ENCODE measurements around the gene PDE1A.
A peak's percentile ranks its signal among the peaks of the same experiment; 100 is the strongest.
"Not testable (repeated sequence)": the region's sequence is repeated elsewhere in the genome, so short reads cannot be mapped to it uniquely, and the experiment has no call there.

PDE1A gene

DNA sequence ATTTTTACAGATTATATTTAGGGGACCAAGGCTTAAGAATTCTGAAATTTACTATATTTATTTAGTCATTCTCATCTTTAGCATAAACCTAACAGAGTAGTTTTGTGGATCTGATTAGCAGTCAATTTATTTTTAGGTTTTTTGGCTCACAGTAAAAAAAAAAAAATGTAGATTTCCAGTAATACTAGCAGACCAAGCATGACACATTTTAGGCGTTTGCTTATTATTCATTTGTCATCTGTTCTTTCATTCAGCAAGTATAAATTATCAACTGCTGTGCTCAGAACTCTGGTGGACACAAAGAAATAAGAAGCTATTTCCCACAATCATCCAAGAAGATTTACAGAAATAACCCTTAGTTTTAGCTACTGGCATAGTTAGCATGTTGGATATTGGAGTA lies 20.6 kb downstream of the PDE1A start:
- DNase-seq (ENCODE audit: low spot score): peak; percentile 44

DNA sequence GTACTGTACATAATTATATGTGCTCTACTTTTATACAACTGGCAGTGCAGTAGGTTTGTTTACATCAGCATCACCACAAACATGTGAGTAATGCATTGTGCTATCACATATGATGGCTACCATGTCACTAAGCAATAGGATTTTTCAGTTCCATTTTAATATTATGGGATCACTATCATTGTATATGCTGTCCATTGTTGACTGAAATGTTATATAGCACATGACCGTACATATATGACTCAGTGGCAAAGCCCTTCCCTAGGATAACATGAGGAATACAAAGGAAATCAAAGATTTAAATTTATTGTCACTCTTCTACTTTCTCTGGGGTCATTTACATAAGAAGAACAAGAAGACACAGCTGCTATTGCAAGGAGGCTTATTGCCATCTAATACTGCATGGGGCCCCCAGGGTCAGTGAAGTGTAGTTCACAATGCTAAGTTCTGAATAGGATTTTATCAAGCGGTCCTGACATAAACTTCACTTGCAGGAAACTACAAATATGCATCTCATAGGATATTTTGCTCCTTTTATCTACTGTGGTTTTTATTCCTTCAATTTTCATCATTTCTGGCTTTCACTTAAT lies 21.8 kb downstream of the PDE1A start:
- DNase-seq (ENCODE audit: low spot score): no peak

DNA sequence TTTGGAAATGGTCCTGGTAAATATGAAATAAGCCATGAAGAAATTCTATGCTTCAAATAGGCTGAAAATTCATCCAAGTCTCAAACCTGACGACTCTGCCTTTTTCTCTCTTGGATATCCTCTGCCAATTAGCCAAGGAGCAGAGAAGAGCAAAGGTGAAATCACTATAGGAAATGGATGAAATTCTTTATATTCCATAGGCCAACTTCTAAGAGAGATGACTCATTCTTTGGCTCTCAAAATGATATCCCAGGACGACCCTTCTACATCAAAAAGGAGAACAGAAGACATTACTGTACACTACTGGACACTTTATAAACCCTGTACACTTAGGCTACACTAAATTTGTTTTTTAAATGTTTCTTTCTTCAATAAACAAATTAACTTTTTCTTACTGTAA lies 22.7 kb downstream of the PDE1A start:
- DNase-seq (ENCODE audit: low spot score): peak; percentile 11

DNA sequence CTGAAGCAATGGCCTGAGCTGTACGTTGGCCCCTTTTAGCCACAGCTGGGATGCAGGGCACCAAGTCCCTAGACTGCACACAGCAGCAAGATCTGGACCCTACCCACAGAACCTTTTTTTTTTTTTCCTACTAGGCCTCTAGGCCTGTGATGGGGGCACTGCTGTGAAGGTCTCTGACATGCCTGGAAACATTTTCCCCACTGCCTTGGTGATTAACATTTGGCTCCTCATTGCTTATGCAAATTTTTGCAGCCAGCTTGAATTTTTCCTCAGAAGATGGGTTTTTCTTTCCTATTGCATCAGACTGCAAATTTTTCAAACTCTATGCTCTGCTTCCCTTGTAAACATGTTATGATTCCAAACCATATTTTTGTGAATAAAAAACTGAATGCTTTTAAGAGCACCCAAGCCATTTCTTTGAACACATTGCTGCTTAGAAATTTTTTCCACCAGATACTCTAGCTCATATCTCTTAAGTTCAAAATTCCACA lies 33.5 kb downstream of the PDE1A start:
- no peak for DNase-seq (ENCODE audit: low spot score)

DNA sequence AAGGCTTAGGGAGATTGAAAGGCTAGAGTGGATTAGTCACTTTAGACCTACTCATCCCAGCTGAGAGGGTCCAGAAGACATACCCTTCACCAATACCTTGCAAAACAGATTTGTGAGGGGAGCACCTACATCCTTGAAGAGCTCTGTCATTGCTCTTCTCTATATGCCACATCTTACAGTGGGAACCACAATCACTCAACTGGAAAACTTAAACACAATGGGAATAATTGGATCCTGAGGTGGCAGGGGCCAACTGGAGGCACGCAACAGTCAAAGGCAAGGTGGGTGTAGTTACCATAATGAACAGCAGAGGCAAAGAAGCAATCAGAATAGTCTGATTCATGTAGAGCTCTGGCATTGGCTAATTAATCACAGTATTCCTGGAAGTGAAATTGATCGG lies 35.4 kb downstream of the PDE1A start:
- no peak for DNase-seq (ENCODE audit: low spot score)

DNA sequence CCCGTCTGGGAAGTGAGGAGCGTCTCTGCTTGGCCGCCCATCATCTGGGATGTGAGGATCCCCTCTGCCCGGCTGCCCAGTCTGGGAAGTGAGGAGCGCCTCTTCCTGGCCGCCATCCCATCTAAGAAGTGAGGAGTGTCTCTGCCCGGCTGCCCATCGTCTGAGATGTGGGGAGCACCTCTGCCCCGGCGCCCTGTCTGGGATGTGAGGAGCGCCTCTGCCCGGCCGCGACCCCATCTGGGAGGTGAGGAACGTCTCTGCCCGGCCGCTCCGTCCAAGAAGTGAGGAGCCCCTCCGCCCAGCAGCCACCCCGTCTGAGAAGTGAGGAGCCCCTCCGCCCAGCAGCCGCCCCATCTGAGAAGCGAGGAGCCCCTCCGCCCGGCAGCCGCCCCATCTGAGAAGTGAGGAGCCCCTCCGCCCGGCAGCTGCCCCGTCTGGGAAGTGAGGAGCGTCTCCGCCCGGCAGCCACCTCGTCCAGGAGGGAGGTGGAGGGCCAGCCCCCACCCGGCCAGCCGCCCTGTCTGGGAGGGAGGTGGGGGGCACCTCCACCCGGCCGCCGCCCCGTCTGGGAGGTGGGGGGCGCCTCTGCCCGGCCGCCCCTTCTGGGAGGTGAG lies 40.5 kb downstream of the PDE1A start:
- not testable (repeated sequence) for DNase-seq (ENCODE audit: low spot score)

DNA sequence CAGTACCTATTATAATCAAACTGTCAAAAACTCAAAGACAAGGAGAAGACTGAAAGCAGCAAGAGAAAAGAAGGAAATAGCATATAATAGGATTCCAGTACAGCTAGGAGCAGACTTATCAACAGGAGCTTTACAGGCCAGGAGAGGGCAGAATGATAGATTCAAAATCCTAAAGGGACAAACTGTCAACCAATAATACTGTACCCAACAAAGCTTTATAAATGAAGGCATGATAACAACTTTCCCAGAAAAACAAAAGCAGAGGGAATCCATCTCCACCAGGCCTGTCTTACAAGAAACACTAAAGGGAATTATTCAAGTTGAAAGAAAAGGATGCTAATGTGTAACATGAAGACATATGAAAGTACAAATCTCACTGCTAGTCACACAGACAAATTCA lies 42.0 kb downstream of the PDE1A start:
- no peak for DNase-seq (ENCODE audit: low spot score)

DNA sequence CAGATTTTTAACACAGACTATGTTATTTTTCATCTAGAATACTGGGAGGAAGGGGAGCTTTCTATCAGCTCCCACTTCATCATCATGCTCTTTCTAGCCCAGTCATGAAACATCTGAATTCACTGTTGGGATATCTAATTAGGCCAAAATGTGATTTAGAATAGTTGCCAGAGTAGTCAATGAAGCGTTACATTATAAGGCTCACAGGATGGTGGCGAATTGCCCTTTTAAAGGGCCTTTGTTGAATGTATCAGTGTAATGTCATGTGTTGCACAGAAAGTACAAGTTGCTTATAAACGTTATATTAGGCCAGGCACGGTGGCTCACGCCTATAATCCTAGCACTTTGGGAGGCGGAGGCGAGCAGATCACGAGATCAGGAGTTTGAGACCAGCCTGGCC lies 45.6 kb downstream of the PDE1A start:
- no peak for DNase-seq (ENCODE audit: low spot score)

DNA sequence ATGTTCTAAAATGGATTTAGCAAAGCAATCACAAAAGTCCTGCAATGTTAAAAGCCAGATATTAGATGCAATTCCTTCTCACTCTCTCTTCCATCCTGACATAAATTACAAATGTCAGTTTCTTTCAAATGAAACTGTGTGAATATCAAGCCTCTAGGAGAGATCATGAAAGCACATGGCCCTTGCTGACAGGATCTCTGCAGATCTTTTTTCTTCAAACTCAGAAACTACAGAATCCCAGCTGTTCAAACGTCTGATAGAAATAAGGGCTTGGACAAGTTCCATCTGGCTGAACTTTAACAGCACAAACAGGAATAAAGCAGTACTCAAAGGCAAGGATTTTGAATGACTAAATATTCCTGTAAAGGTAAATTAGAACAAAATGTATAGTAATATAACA lies 47.6 kb downstream of the PDE1A start:
- DNase-seq (ENCODE audit: low spot score): peak; percentile 22

DNA sequence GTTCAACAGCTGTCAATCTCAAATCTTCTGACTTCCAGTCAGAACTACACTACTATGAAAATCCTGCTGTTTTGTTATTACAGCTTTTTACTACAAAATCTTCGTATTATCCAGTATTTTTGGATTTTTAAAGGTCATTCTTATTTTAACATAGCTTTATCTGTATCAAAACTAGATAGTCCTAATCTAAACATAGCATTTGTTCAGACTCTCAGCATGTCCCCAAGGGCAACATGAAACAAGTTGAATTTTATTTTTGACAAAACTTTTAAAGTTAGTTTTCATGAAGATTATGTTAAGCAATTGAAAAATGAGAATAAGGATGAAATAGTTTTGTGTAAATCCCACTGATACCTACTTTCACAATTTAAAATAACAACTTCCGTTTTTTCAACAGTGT lies 48.1 kb downstream of the PDE1A start:
- DNase-seq (ENCODE audit: low spot score): no peak

DNA sequence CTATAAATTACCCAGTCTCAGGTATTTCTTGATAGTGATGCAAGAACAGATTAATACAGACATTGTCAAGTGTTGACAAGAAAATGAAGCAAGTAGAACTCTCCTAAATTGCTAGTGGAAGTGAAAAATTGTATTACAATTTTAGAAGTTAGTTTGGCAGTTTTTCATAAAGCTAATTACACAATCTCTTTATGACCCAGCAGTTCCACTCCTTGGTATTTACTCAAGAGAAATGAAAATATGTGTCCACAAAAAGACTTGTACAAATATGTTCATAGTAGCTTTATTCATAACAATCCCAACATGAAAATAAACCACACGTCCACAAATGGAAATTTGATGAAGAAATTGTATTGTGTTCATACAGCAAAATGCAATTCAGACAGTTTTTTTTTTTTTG lies 49.4 kb downstream of the PDE1A start:
- no peak for DNase-seq (ENCODE audit: low spot score)

DNA sequence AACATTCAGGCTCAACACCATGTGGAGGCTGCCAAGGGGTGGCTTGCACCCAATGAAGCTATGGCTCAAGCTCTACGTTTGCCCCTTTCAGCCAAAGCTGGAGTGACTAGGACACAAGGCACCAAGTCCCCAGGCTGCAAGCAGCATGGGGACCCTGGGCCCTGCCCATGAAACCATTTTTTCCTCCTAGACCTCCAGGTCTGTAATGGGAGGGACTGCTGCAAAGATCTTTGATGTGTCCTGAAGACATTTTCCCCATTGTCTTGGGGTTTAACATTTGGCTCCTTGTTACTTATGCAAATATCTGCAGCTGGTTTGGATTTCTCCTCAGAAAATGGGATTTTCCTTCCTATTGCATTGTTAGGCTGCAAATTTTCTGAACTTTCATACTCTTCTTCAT lies 51.0 kb downstream of the PDE1A start:
- DNase-seq (ENCODE audit: low spot score): no peak

DNA sequence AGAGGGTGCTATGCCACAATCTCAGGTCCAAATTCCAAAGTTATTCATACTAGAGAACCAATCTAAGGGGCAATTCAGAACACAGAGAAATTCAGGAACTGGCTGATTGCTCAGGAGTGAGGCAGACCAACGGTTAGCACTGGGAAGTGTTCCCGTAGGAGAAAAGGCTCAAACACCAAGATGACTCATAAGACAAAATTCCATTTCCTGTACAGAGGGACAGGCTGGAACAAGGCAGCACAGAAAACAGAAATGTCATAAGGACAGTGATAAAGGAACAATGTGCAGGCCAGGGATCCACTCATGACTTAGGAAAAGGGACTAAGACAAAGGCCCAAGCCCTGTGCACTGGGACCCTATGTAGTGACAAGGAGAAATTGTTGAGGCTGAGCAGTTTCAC lies 54.2 kb downstream of the PDE1A start:
- DNase-seq (ENCODE audit: low spot score): peak; percentile 80

DNA sequence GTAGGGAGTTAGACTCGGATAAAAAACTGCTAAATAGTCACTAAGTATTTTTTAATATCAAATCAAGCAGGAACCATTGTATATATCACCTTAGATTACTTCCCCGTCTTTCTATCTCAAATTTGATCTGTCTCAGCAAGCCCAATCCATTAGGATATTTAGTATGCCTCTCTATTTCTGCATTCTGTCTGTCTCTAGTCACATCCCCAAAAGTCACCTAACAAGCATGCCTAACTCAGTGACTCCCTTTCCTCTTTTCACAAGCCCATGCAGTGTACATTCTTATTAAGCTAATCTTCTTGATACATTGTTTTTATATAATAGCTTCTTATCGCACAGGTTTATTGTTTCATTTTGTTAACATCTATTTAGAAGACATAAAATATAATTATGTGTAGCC lies 57.8 kb downstream of the PDE1A start:
- DNase-seq (ENCODE audit: low spot score): no peak

DNA sequence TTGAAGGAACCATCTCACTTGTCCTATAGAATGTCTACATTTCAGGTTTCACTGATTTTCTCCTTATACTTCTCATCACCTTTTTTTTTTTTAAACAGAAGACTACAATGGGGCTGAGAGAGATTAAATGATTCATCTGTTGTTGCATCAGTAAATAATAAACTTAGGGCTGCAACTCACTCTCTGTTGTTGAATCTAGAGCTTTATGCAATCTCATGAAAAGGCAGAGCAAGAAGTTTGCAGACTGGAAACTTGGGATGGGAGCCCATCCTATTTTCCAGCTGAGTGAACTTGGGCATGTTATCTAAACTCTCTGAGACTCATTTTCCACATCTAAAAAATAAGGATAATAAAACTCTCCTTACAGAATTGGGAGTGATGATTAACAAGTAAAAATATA lies 58.4 kb downstream of the PDE1A start:
- DNase-seq (ENCODE audit: low spot score): peak; percentile 53

DNA sequence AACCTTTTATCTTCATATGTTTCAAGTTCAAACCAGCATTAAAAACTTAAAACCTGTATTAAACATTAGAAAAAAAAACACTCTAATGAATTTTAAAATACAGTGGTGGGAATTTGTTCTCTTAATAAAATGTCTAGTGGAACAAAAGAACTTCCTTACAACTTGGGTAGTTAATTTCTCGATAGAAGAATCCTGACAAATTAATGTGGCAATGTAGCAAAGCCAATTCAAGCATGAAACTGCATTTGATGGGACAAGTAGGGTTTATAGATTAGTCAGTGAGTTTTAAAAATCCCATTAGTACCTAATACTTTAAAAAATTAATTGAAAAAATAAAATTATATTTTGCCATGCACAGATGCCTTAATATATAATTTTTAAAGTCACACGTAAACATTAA lies 59.4 kb downstream of the PDE1A start:
- DNase-seq (ENCODE audit: low spot score): no peak

DNA sequence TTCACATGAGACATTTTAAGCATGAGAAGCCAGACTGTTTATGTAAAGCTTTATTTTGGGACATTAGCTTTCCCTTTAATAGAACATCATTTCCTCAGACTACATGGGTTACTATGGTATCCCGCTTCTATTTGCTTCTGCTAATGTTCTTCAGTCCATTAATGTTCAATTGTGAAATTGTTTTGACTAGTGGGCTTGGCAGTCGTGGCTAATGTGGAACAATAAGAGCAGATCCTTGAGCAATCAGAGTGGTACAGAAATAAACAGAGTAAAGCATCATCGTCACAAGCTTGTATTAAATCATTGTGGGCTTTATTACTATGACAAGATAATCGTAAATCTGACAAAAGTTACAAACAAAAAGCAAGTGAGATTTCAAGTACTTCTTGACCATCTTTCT lies 60.2 kb downstream of the PDE1A start:
- peak; percentile 42 for DNase-seq (ENCODE audit: low spot score)

DNA sequence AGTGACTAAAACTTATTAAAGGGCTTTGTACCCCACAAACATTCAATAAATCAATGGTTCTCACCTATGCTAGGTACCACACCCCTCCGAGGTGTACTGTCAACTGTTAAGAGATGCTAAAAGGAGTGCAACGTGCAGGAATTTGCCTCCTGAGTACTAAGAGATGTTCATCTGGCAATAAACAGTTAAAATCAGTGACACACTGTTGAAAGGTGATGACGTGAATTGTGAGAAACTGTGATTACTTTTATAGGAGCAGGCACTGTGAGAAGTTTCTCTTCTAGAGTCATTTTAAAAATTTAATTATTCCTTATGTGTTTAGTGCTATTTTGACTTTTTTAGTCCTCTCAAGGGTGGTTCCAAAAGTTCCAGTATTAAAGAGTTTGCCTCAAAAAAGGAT lies 61.0 kb downstream of the PDE1A start:
- DNase-seq (ENCODE audit: low spot score): no peak

DNA sequence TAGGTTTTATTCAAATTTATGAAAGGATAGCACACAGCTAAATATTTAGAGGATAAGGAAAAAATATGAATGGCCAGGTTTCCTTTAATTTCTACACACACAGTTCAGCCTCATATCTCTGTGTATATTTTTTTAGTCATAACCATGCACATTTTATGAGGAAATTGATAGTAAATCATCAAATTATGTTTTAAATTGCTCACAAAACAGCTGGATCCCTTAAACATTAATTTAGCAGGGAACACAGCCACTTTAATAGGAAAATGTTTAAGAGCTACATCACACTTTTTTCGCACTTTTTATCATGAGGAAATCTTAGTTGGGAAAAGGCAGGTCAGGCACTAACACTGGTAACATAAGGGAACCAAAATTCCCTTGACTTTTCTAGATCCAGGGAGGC lies 65.4 kb downstream of the PDE1A start:
- DNase-seq (ENCODE audit: low spot score): no peak

DNA sequence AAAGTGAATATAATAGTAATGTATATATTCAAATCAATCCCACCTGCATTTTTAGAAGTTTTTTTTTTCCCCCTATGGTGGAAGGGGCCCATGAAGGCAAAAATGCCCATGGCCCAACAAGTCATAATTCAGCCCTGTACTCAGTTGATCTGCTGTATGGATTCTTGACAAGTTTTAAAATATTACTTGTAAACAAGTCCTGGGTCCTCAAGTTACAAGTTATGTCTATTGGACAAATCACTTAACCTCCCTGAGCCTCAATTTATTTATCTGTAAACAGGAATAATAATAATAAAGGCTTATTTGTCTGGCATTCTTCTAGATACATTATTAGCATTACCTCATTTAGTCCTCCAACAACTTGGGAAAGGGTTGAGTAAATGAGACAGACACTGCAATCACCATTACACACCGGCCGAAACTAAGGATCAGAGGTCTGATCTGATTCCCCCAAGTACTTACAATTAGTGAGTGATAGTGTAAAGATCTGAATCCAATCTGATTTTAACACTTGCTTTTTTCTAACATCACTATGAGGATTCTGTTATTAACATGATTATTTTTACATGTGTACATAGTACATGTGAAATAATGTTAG lies 66.1 kb downstream of the PDE1A start:
- DNase-seq (ENCODE audit: low spot score): no peak

DNA sequence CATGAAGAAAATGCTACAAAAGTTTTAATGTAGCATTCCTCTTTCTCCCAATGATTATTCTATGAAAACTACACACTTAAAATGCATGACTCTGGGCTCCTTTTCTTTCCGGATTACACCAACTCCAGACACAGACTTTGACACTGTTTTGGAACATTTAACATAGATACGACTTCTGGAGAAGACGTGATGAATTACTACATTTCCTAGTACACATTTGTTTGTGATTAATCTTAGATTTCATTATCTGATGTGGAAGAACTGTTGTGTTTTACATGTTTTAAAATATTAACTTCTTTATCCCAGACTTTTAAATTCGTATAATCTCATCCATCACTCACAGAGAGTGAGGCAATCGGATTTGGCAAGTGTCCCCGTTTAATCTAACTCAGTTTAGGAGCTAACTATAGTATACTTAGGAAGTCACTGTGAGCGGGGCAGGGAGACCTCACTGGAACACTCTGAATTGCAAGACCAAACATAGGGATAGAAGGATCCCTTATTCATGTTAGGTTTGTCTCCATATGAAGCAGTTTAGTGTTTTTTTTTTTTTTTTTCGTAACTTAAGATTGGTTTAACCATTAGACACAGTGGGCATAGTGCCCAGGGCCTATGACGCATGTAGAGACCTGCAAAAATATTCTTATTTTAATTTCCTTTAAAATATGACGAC lies 66.7 kb downstream of the PDE1A start:
- DNase-seq (ENCODE audit: low spot score): peak; percentile 5

DNA sequence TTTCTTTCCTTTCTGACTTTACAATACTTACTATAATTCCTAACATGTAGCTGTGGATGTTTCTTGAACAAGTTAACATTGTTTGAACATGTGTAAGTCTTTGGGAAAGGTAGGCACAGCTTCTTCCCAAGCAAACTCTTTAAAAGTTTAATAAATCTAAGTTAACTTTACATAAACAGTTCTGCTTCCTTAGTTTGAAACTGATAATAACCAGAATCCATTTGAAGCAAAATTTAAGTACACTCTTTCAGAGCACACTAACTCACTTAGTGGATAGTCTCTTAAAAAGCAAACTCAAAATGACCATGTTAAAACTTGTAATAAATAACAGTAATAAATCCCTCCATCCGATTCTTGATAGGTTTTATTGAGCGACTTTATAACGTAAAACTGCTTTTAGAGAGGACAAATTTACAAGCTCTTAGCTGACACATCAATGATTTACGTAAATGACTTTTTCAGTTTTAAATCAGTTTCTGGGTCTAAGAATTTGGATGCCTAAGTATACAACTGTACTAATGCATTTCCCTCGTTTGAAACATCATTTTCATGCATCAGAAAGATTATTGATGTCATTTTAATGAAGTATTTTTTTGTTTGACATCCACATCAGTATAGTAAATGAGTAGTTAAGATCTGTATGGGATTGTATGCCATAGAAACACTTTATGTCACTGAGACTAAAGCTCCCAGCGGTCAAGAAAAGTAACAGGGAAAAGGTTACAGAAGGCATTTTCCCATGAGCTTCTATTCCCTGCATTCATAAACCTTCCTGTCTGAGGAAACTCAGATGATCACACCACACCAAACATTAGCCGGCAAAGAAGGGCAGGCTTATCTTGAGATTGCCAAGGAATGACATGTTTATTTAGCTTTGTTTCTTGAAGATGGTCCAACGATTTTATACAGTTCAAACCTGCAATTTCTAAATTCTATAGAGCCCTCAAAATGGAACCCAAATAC lies 67.5 kb downstream of the PDE1A start:
- no peak for DNase-seq (ENCODE audit: low spot score)

Data from GM03348 (cell line).